Coronary artery (tissue), 2 donors: ENCODE measurements around the gene CRYGA.

Source experiments
- DNase-seq: peaks from one replicate; pipeline ENCODE4 v3.0.0-alpha.2; 2017; ENCODE audit warnings: low spot score
- H3K27ac ChIP-seq, 2 donors: fragments of 200-600 bp; sonication (generic); one replicate each; pipeline ENCODE4 v1.5.1; 2016 to 2019
- H3K4me3 ChIP-seq: fragments of 200-600 bp; sonication (generic); 2 replicates; pipeline ENCODE4 v1.5.1; 2016; ENCODE audit warnings: mild to moderate bottlenecking, moderate library complexity
- CTCF ChIP-seq: fragments of 200-600 bp; sonication (generic); IDR thresholded peaks from one replicate; pipeline ENCODE4 v1.5.1; 2019; ENCODE audit warnings: antibody characterized with exemption

Gene CRYGA

GRCh38 chr2:208164951-208165755, 1.8 kb upstream of the CRYGA start:
- TF ChIP-seq CTCF, result no peak
- Histone ChIP-seq H3K27ac (no peak overlapping the region), H3K4me3 (no peak overlapping the region)
- no peak for DNase-seq

- H3K27ac ChIP-seq, result no peak overlapping the region
- no peak overlapping the region for H3K4me3 ChIP-seq
- TF ChIP-seq CTCF, result no peak
- DNase-seq, result no peak
Observed at GRCh38 chr2:208156439-208156838, 7.0 kb downstream of the CRYGA start.

- TF ChIP-seq CTCF, result no peak
- H3K4me3 ChIP-seq, result no peak overlapping the region
- no peak for DNase-seq
Observed at GRCh38 chr2:208153156-208153555, 10.2 kb downstream of the CRYGA start.

GRCh38 chr2:208150956-208151355, 12.4 kb downstream of the CRYGA start:
- no peak overlapping the region for H3K4me3 ChIP-seq
- no peak for TF ChIP-seq CTCF
- H3K27ac ChIP-seq, result no peak overlapping the region
- DNase-seq, result no peak

More at GRCh38 chr2:208153156-208153555, 10.2 kb downstream of the CRYGA start:
- H3K27ac ChIP-seq, result no peak overlapping the region

GRCh38 chr2:208150094-208150493, 13.3 kb downstream of the CRYGA start:
- TF ChIP-seq CTCF, result no peak

GRCh38 chr2:208148803-208149202, 14.6 kb downstream of the CRYGA start:
- no peak for DNase-seq
- no peak overlapping the region for H3K27ac ChIP-seq

More at GRCh38 chr2:208150094-208150493, 13.3 kb downstream of the CRYGA start:
- H3K4me3 ChIP-seq, result no peak overlapping the region
- DNase-seq, result no peak
- no peak overlapping the region for H3K27ac ChIP-seq

More at GRCh38 chr2:208148803-208149202, 14.6 kb downstream of the CRYGA start:
- no peak for TF ChIP-seq CTCF
- no peak overlapping the region for H3K4me3 ChIP-seq
